Small intestine (tissue), 7 donors: Measurements from ENCODE around the gene LAMB2. TPM values are rescaled to one million over a fixed set of nuclear protein-coding genes. Genes with fewer than 3 reads are reported as not detected.

Experiments
- DNase-seq, 2 donors: peaks; one replicate each; pipeline versions ENCODE4 v3.0.0 to v3.0.0-alpha.2; 2013
- FAIRE-seq: peaks from 2 replicates; lab custom pipeline; 2012; peaks lifted over from hg19 to GRCh38; lab: Jason Lieb, UNC
- H3K27ac ChIP-seq, 3 donors: one replicate each; pipeline ENCODE4 v1.5.1; 2013; ENCODE audit warnings: low read length in 2 of 3, mild to moderate bottlenecking in 2 of 3, control low read depth in 1 of 3, inconsistent platforms in 1 of 3, low read depth in 1 of 3, moderate library complexity in 1 of 3
- H3K27me3 ChIP-seq, 3 donors: one replicate each; pipeline ENCODE4 v1.6.1; 2013; ENCODE audit warnings: low read length in 3 of 3, inconsistent platforms in 1 of 3; ENCODE audit not compliant: control insufficient read depth in 3 of 3, insufficient read depth in 3 of 3
- H3K36me3 ChIP-seq, 3 donors: one replicate each; pipeline ENCODE4 v1.6.1; 2013; ENCODE audit warnings: low read length in 3 of 3, inconsistent platforms in 1 of 3, low read depth in 1 of 3, mild to moderate bottlenecking in 1 of 3, moderate library complexity in 1 of 3; ENCODE audit not compliant: control insufficient read depth in 3 of 3, insufficient read depth in 2 of 3
- H3K4me1 ChIP-seq, 3 donors: one replicate each; pipeline ENCODE4 v1.6.1; 2013; ENCODE audit warnings: low read length in 2 of 3, inconsistent platforms in 1 of 3, low read depth in 1 of 3, mild to moderate bottlenecking in 1 of 3, moderate library complexity in 1 of 3; ENCODE audit not compliant: control insufficient read depth in 3 of 3, insufficient read depth in 2 of 3
- H3K4me3 ChIP-seq, 3 donors: one replicate each; pipeline ENCODE4 v1.5.1; 2013; ENCODE audit warnings: low read length in 3 of 3, control low read depth in 1 of 3, inconsistent platforms in 1 of 3, low read depth in 1 of 3, mild to moderate bottlenecking in 1 of 3, moderate library complexity in 1 of 3
- H3K9me3 ChIP-seq, 2 donors: one replicate each; pipeline ENCODE4 v1.6.1; 2013; ENCODE audit warnings: low read depth in 1 of 2, low read length in 1 of 2; ENCODE audit not compliant: control insufficient read depth in 2 of 2, insufficient read depth in 1 of 2
- WGBS, 3 donors: extraction: QIAGEN DNeasy Blood & Tissue Kit; methylation state at CpG; one replicate each; pipeline ENCODE4 v1.1.7; 2013; 5-methylcytosine and 5-hydroxymethylcytosine counted together
- polyA plus RNA-seq, 4 donors: library from polyadenylated mRNA; stranded (reverse) in 3 of 4; unstranded in 1 of 4; fragments of 200-250 nt in 3 of 4; fragments of 120-200 nt in 1 of 4; gene quantifications; one replicate each; pipeline versions ENCODE4 v1.2.1 to v1.2.3, GENCODE V29; 2013
- donor health status: healthy with polysubstance abuse.
- donor health status: control.
- donor health status: control.
- donor health status: Bipolar disorder and iron deficiency.
- donor health status: healthy.

LAMB2 gene
- polyA plus RNA-seq, 4 donors, result 124 to 598 (median 246) TPM

DNA sequence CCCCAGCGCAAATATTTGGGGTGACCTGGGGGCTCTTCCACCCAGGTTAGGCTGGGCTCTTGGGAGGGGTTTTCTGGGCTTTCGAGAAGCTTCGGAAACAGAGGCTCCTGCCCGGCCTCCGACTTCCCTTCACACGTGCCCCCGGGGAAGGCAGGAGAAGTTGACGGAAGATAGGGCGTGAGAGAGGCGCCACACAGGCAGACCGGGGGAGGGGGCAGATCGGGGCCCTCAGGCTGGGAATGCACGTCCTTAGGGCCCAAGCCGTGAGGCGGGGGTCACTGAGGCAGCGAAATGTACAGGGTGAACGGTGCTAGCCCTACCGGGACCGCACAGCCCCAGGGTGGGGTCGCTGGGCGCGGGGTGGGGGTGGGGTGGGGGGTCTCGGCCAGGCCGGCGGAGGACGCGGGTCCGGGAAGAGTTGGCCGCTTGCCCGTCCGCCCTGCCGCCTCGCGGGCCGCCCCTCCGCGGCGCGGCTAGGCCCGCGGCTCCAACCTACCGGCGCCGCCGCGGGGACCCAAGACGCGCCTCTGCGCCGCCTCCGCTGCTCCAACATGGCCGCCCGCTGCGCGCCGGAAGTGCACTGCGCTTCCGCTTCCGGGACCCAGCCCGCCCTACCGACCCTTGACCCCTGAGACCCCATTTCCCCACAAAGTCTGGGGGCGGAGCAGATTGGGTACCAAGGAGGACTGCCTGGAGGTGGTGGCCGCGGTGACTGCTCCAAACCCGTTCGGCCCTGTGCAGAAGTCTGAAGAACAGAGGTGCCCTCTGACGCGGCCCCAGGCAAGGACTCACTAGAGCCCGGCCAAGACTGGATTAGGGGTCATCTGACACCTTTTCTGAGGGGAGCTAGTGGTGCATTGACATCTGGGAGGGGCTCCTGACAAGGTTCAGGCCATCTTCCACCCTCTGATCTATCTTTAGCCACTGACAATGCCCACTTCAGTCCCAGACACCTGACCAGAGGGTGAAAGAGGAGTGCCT lies 33.2 kb upstream of the LAMB2 start, which contains the start of gene CCDC71:
Gene CCDC71 (minus strand): TSS at position 561 of the 981 bp plus-strand sequence. CDS start 2,123 bp downstream, outside the sequence.
- WGBS, 3 donors, result 4 to 8% (median 6%) methylated on average over 25 to 69 of the region's 69 CpGs
- FAIRE-seq (no peak), DNase-seq (peak; percentile 61 to 88)
- peaks cover 0 to 38% (median 7%) of the 10 kb centered on the region in 3 donors for H3K4me1 ChIP-seq
- H3K27me3 ChIP-seq, result no peaks in the 10 kb centered on the region
- H3K9me3 ChIP-seq, result peaks cover 0 to 5% of the 10 kb centered on the region in 2 donors
- peaks cover 0 to 31% (median 6%) of the 10 kb centered on the region in 3 donors for H3K36me3 ChIP-seq
- H3K4me3 ChIP-seq, result peak within 1 kb of the TSS; percentile 65 to 99 (median 78)
- peak within 1 kb of the TSS; percentile 45 to 85 (median 67) for H3K27ac ChIP-seq

DNA sequence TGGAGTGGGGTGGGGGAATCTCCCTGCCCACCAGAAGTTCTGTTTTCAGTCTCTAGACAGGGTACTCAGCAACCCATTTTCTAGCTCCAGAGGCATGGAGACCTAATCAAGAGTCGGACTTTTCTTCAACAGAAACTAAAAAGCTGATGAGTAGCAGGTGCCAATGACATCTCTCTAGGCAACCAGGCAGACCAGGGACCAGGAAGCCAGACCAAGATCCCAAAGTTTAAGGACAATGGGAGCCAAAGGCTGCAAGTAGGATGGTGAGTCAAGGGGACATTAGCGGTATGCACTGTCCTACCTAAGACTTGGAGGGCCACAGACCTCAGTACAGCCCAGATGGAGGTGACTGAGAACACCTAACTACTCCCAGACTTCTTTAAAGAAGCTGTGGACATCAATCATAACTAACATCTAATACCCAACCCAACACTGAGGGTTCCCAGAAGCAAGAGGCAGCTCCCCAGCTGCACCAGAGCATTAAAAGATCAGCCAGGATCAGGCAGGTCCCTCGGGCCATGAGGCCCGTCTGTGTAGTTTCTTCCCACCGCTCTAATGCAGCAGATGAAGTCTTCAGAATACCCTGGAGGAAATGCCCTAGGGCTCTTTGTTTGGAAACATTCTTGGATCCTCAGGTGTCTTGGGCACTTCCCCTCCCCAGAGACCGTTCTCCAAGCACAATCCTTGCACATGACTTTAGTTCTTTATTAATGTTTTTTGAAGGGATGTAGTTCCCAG lies 32.3 kb upstream of the LAMB2 start:
- Histone ChIP-seq H3K4me1 (peaks cover 0 to 31% (median 5%) of the 10 kb centered on the region in 3 donors), H3K27ac (peak overlapping the region in 2 of 3 donors; percentile 4 to 85), H3K36me3 (peaks cover 0 to 36% (median 6%) of the 10 kb centered on the region in 3 donors), H3K27me3 (no peaks in the 10 kb centered on the region), H3K4me3 (peak overlapping the region; percentile 65 to 99 (median 78)), H3K9me3 (peaks cover 0 to 5% of the 10 kb centered on the region in 2 donors)
- 33 to 35% (median 33%) methylated on average over 6 of the region's 6 CpGs for WGBS, 3 donors
- DNase-seq (no peak), FAIRE-seq (no peak)

DNA sequence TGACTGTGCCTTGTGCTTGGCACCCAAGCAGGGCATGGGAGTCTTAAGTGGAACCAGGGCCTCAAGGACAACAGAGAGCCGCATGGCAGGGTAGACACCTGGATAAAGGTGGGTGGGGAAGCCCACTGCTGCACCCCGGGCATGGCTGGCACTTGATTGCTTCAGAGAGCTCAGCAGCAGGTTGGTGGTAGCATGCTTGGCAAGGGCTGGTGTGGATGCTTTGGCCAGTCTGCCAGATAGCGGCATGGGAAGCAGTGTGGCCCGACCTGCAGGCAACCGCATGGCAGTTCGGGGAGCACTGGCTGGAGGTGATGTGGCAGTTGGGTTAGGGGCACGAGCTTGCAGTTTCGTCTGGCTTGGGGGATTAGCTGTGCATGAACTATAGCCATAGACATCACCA lies 30.8 kb upstream of the LAMB2 start:
- Histone ChIP-seq H3K4me3 (no peak overlapping the region), H3K4me1 (peaks cover 0 to 26% (median 5%) of the 10 kb centered on the region in 3 donors), H3K36me3 (peaks cover 0 to 36% (median 6%) of the 10 kb centered on the region in 3 donors), H3K9me3 (peaks cover 0 to 5% of the 10 kb centered on the region in 2 donors), H3K27me3 (no peaks in the 10 kb centered on the region), H3K27ac (no peak overlapping the region)
- FAIRE-seq, result no peak
- DNase-seq, result no peak
- 94 to 95% (median 95%) methylated on average over 8 of the region's 8 CpGs for WGBS, 3 donors

DNA sequence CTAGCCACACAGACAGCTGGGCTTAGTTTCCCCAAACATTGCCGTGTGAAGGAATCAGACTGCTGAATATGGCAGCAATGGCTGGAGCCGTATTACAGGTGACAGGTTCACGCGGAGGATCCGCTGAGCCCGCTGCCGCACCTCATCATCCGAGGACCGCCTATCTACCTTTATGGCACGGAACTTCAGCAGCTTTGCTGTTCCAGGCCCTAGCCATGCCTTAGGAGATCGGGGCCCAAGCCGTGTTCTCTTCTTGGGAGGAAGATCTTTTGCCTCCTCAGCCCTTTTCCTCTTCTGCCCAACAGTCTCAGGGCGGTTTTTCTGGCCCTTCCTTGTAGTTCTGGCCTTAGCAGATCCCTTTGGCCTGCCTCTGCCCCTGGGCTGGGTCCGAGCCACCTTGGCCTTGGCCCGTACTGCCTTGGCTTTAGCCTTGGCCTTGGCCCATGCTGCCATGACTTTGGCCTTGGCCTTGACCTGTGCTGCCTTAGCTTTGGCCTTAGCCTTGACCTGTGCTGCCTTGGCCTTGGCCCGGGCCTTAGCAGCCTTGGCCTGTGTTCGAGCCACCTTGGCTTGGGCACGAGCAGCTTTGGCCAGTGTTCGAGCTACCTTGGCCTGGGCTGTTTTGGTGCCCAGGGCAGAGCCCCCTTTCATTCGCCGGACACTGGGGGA lies 30.0 kb upstream of the LAMB2 start:
- Histone ChIP-seq H3K4me3 (no peak overlapping the region), H3K27ac (no peak overlapping the region), H3K27me3 (no peaks in the 10 kb centered on the region), H3K9me3 (peaks cover 0 to 5% of the 10 kb centered on the region in 2 donors), H3K4me1 (peaks cover 0 to 29% (median 5%) of the 10 kb centered on the region in 3 donors), H3K36me3 (peaks cover 0 to 36% (median 6%) of the 10 kb centered on the region in 3 donors)
- WGBS, 3 donors, result 94 to 97% (median 96%) methylated on average over 21 of the region's 21 CpGs
- FAIRE-seq, result no peak
- no peak for DNase-seq

DNA sequence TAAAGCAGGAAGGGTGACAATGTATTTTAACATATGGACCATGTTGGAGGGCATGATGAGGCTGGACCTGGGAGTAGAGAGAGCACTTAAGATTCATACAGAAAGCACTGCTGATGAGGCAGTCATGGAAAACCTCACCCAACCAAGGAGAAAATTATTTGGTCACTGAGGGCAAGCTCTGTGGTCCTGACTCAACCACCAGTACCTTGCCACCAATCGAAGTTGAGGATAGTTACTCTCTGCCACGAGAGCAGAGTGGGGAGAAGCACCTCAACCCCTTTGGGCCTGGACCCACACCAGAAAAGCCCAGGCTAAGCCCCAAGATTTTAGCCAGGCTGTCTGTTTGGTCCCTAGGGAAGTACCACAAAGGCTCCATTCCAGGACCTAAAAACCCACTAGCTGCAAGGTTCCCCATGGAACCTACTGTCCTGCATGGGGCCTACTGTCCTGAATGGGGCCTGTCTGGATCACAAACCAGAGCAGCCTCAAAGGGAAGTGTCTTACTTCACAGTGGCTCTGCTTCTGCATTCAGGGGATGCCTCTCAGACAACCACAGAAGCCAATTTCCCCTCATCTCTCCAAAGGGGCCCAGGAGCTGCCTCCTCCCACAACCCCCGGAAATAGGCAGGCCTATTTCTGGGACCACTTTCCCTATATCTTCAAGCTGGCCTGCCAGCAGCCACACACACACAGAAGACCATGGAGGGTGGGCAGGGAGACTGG lies 29.1 kb upstream of the LAMB2 start:
- Histone ChIP-seq H3K4me3 (no peak overlapping the region), H3K4me1 (peaks cover 0 to 29% (median 5%) of the 10 kb centered on the region in 3 donors), H3K27ac (no peak overlapping the region), H3K9me3 (peaks cover 0 to 5% of the 10 kb centered on the region in 2 donors), H3K36me3 (peaks cover 0 to 36% (median 6%) of the 10 kb centered on the region in 3 donors), H3K27me3 (no peaks in the 10 kb centered on the region)
- FAIRE-seq, result no peak
- no peak for DNase-seq
- WGBS, 3 donors, result 70 to 79% (median 79%) methylated on average over 3 of the region's 3 CpGs

DNA sequence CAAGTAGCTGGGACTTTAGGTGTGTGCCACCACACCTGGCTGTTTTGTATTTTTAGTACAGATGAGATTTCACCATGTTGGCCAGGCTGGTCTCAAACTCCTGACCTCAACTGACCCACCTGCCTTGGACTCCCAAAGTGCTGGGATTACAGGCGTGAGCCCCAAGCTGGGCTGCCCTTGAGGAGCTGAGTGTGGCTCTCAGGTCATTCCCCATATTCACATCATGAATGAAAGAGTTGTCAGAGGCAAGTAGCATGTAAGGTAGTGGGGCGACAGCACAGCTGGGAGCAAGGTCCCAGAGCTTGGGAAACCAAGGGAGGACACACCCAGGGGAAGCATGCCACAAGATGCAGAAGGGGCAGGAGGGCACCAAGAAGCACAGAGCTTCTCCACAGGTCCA lies 28.3 kb upstream of the LAMB2 start:
- no peak overlapping the region for H3K27ac ChIP-seq
- no peaks in the 10 kb centered on the region for H3K9me3 ChIP-seq
- FAIRE-seq (no peak), DNase-seq (peak in 1 of 2 donors; percentile 34)
- H3K4me1 ChIP-seq, result peaks cover 0 to 21% (median 5%) of the 10 kb centered on the region in 3 donors
- H3K4me3 ChIP-seq, result no peak overlapping the region
- WGBS, 3 donors, result 74 to 96% (median 93%) methylated on average over 2 of the region's 2 CpGs
- H3K27me3 ChIP-seq, result no peaks in the 10 kb centered on the region
- peaks cover 0 to 36% (median 6%) of the 10 kb centered on the region in 3 donors for H3K36me3 ChIP-seq

DNA sequence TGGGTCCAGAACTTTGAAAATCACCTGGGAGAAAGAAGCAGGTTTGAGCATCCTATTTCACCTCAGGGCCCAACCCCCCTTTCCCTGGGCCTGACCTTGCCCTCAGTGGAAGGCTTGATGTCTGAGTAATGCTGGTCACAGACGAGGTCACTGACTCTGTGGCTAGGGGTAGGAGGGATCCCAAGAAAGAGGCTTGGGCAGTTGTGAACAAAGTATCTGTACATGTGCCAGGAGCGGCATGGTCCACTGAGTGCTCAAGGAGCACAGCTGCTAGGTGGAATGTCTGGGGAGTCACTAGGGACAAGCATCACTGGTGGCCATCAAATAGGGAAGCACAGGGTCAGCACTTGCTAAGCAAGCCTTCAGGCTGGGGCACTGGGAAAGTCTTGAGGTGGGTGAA lies 25.9 kb upstream of the LAMB2 start:
- DNase-seq, result no peak

More for the DNA sequence above, 25.9 kb upstream of the LAMB2 start:
- Histone ChIP-seq H3K27ac (no peak overlapping the region), H3K36me3 (peaks cover 0 to 31% (median 6%) of the 10 kb centered on the region in 3 donors), H3K9me3 (no peaks in the 10 kb centered on the region), H3K4me3 (no peak overlapping the region), H3K4me1 (peaks cover 0 to 15% (median 0%) of the 10 kb centered on the region in 3 donors), H3K27me3 (no peaks in the 10 kb centered on the region)
- FAIRE-seq, result no peak
- WGBS, 3 donors, result 70 to 80% (median 71%) methylated on average over 2 of the region's 2 CpGs
